SIG-M5 treated with dmso at 0.1 percent for 504 hours (cell line): ENCODE measurements around the gene SGK1.

Experiments used
- DNase-seq: peaks from one replicate; lab custom pipeline; 2025; ENCODE audit not compliant: unreplicated experiment; lab: John Stamatoyannopoulos, UW

SGK1 gene

GRCh38 chr6:134173936-134174671, 143.8 kb downstream of the SGK1 start:
- peak; percentile 78 for DNase-seq

- no peak for DNase-seq
These were observed 144.6 kb downstream of the SGK1 start for GRCh38 chr6:134173366-134173725.

GRCh38 chr6:134172706-134173365, 145.1 kb downstream of the SGK1 start:
- DNase-seq, result no peak

GRCh38 chr6:134172020-134172705, 145.7 kb downstream of the SGK1 start:
- DNase-seq, result no peak

- no peak for DNase-seq
These were observed 146.4 kb downstream of the SGK1 start for GRCh38 chr6:134171517-134171916.

- no peak for DNase-seq
These were observed 147.1 kb downstream of the SGK1 start for GRCh38 chr6:134170844-134171243.

GRCh38 chr6:134169871-134170486, 147.9 kb downstream of the SGK1 start:
- DNase-seq, result no peak

- DNase-seq, result no peak
These were observed 149.2 kb downstream of the SGK1 start for GRCh38 chr6:134168590-134169208.

- DNase-seq, result no peak
These were observed 151.2 kb downstream of the SGK1 start for GRCh38 chr6:134166511-134167261.

- DNase-seq, result no peak
These were observed 152.2 kb downstream of the SGK1 start for GRCh38 chr6:134165561-134166201.

- no peak for DNase-seq
These were observed 153.6 kb downstream of the SGK1 start for GRCh38 chr6:134164300-134164699.

- DNase-seq, result no peak
These were observed 155.0 kb downstream of the SGK1 start for GRCh38 chr6:134162932-134163331.

- no peak for DNase-seq
These were observed 156.9 kb downstream of the SGK1 start for GRCh38 chr6:134161041-134161440.

GRCh38 chr6:134152767-134153485, 165.0 kb downstream of the SGK1 start:
- no peak for DNase-seq

- DNase-seq, result no peak
These were observed 169.3 kb downstream of the SGK1 start for GRCh38 chr6:134148566-134148965.

- no peak for DNase-seq
These were observed 170.8 kb downstream of the SGK1 start for GRCh38 chr6:134147034-134147533.

GRCh38 chr6:134146268-134147033, 171.5 kb downstream of the SGK1 start:
- DNase-seq, result no peak

- peak; percentile 51 for DNase-seq
These were observed 172.1 kb downstream of the SGK1 start for GRCh38 chr6:134145786-134146185.
